Caco-2 (cell line): Measurements from ENCODE around the gene IGFBP3. TPM values are rescaled to one million over a fixed set of nuclear protein-coding genes. Genes with fewer than 3 reads are reported as not detected.

Source experiments
- BruUV-seq: library from RNA; stranded (reverse); fragments of 400-500 nt; replicated peaks from 2 replicates; lab custom pipeline; 2021; lab: Mats Ljungman, UMichigan
- CTCF ChIA-PET: fragments of 300-600 bp; sonication (Branson Sonifier 250); formaldehyde crosslinking; loops from one replicate; lab custom pipeline; 2022; ENCODE audit warnings: antibody characterized with exemption; lab: Charles Lee
- POLR2A ChIA-PET: fragments of 300-600 bp; sonication (Branson Sonifier 250); formaldehyde crosslinking; loops from one replicate; lab custom pipeline; 2022; ENCODE audit warnings: antibody characterized with exemption; lab: Charles Lee
- DNase-seq, 2 experiments: peaks; one replicate each; pipeline versions ENCODE4 v3.0.0 to v3.0.0-alpha.2; 2020 to 2022
- H3K27me3 ChIP-seq: replicated peaks from 2 replicates; pipeline ENCODE4 v1.6.0; 2011; ENCODE audit warnings: low read length; ENCODE audit not compliant: control insufficient read depth, insufficient read depth
- H3K36me3 ChIP-seq: 2 replicates; pipeline ENCODE4 v1.5.1; 2011; ENCODE audit warnings: low read length; ENCODE audit not compliant: control insufficient read depth, insufficient read depth
- H3K4me1 ChIP-seq: fragments of 250-450 bp; sonication (Bioruptor Pico); 2 replicates; pipeline ENCODE4 v1.5.1; 2020; ENCODE audit warnings: mild to moderate bottlenecking
- H3K4me3 ChIP-seq: 2 replicates; pipeline ENCODE4 v1.5.1; 2011; ENCODE audit warnings: low read depth, mild to moderate bottlenecking, control low read depth, low read length
- H3K9me3 ChIP-seq: fragments of 250-450 bp; sonication (Bioruptor Pico); 2 replicates; pipeline ENCODE4 v1.5.1; 2020; ENCODE audit warnings: mild to moderate bottlenecking, moderate library complexity
- H3K27ac Mint-ChIP-seq: one replicate; pipeline ENCODE4 v1.8.0; 2022; ENCODE audit warnings: mixed read lengths; ENCODE audit not compliant: unreplicated experiment
- H3K27me3 Mint-ChIP-seq: one replicate; pipeline ENCODE4 v1.8.0; 2022; ENCODE audit warnings: mixed read lengths; ENCODE audit not compliant: insufficient read depth, unreplicated experiment
- H3K36me3 Mint-ChIP-seq: one replicate; pipeline ENCODE4 v1.8.0; 2022; ENCODE audit warnings: mild to moderate bottlenecking, mixed read lengths; ENCODE audit not compliant: insufficient read depth, unreplicated experiment
- H3K4me1 Mint-ChIP-seq: one replicate; pipeline ENCODE4 v1.8.0; 2022; ENCODE audit warnings: low read depth, mixed read lengths; ENCODE audit not compliant: unreplicated experiment
- H3K4me3 Mint-ChIP-seq: one replicate; pipeline ENCODE4 v1.8.0; 2022; ENCODE audit warnings: mild to moderate bottlenecking, moderate library complexity, mixed read lengths; ENCODE audit not compliant: unreplicated experiment
- H3K9me3 Mint-ChIP-seq: one replicate; pipeline ENCODE4 v1.8.0; 2022; ENCODE audit warnings: mixed read lengths; ENCODE audit not compliant: unreplicated experiment
- CTCF ChIP-seq, 2 experiments: fragments of 200-600 bp in 1 of 2; IDR thresholded peaks; 1 replicate in 1 of 2; 2 replicates in 1 of 2; pipeline versions ENCODE4 v1.5.1 to v1.8.0; 2011 to 2022; ENCODE audit warnings: antibody characterized with exemption in 1 of 2, control low read depth in 1 of 2, inconsistent platforms in 1 of 2, low read depth in 1 of 2, low read length in 1 of 2, mild to moderate bottlenecking in 1 of 2, moderate library complexity in 1 of 2; ENCODE audit not compliant: insufficient read depth in 1 of 2, severe bottlenecking in 1 of 2, unreplicated experiment in 1 of 2
- intact Hi-C: fragments of 100-400 bp; cut with micrococcal nuclease; formaldehyde crosslinking; loops from one replicate; pipeline ENCODE4 v1.10.0; 2022; ENCODE audit not compliant: unreplicated experiment
- total RNA-seq: library from RNA; stranded (reverse); gene quantifications from 2 replicates; pipeline ENCODE4 v1.2.3, GENCODE V29; 2022

Gene IGFBP3
- total RNA-seq, 1 experiment from 2014 or later, result 0.79 TPM

- H3K4me1 Mint-ChIP-seq, result no peaks in the 10 kb centered on the region
- no peaks in the 10 kb centered on the region for H3K9me3 Mint-ChIP-seq
- H3K27me3 Mint-ChIP-seq, result peaks cover 11% of the 10 kb centered on the region
- DNase-seq, result no peak
- no peak for TF ChIP-seq CTCF (IDR thresholded peaks at IDR 0.05; ENCODE audit: insufficient read depth in 1 of 2, low read depth in 1 of 2, low read length in 1 of 2, severe bottlenecking in 1 of 2, unreplicated experiment in 1 of 2)
- ChIA-PET POLR2A (no interaction called here), CTCF (interaction anchor here (0.9 kb wide), 1 partner anchor 437 kb away, joined by 3 read pairs; no protein-coding TSS in a partner anchor)
- H3K4me3 ChIP-seq, result no peak overlapping the region
- H3K4me3 Mint-ChIP-seq, result no peak overlapping the region
- no peaks in the 10 kb centered on the region; the same call in none of the 2 replicates for H3K27me3 ChIP-seq
- intact Hi-C loops, result loop anchor here (5.0 kb wide), 1 partner anchor 192 kb away; no protein-coding TSS in a partner anchor
- H3K4me1 ChIP-seq, result peaks cover 5% of the 10 kb centered on the region; the same call in 1 of the 2 replicates
- H3K27ac Mint-ChIP-seq, result no peak overlapping the region
- BruUV-seq, result no TSS peak
- H3K9me3 ChIP-seq, result no peaks in the 10 kb centered on the region
- no peaks in the 10 kb centered on the region for H3K36me3 ChIP-seq
- no peaks in the 10 kb centered on the region for H3K36me3 Mint-ChIP-seq
Measured at GRCh38 chr7:45914911-45915310, 6.2 kb downstream of the IGFBP3 start.

GRCh38 chr7:45912972-45913371 is 8.1 kb downstream of the IGFBP3 start:
- no peaks in the 10 kb centered on the region for H3K4me1 Mint-ChIP-seq
- no peaks in the 10 kb centered on the region for H3K9me3 Mint-ChIP-seq
- DNase-seq, result no peak
- Histone ChIP-seq H3K27me3 (no peaks in the 10 kb centered on the region; the same call in none of the 2 replicates), H3K9me3 (no peaks in the 10 kb centered on the region), H3K4me1 (peaks cover 5% of the 10 kb centered on the region; the same call in 1 of the 2 replicates), H3K36me3 (no peaks in the 10 kb centered on the region), H3K4me3 (no peak overlapping the region)
- intact Hi-C loops, result no loop called here
- H3K27ac Mint-ChIP-seq, result no peak overlapping the region
- no TSS peak for BruUV-seq
- CTCF ChIA-PET, result no interaction called here
- H3K4me3 Mint-ChIP-seq, result no peak overlapping the region
- POLR2A ChIA-PET, result no interaction called here
- H3K36me3 Mint-ChIP-seq, result no peaks in the 10 kb centered on the region
- no peak for TF ChIP-seq CTCF (IDR thresholded peaks at IDR 0.05; ENCODE audit: insufficient read depth in 1 of 2, low read depth in 1 of 2, low read length in 1 of 2, severe bottlenecking in 1 of 2, unreplicated experiment in 1 of 2)
- H3K27me3 Mint-ChIP-seq, result peaks cover 11% of the 10 kb centered on the region

GRCh38 chr7:45911311-45911710 is 9.8 kb downstream of the IGFBP3 start:
- H3K4me3 ChIP-seq, result no peak overlapping the region
- CTCF ChIA-PET, result no interaction called here
- H3K4me1 ChIP-seq, result no peaks in the 10 kb centered on the region
- Mint-ChIP-seq H3K27me3 (peaks cover 11% of the 10 kb centered on the region), H3K9me3 (no peaks in the 10 kb centered on the region), H3K27ac (no peak overlapping the region), H3K4me3 (no peak overlapping the region), H3K4me1 (no peaks in the 10 kb centered on the region), H3K36me3 (no peaks in the 10 kb centered on the region)
- no TSS peak for BruUV-seq
- no peak for TF ChIP-seq CTCF (IDR thresholded peaks at IDR 0.05; ENCODE audit: insufficient read depth in 1 of 2, low read depth in 1 of 2, low read length in 1 of 2, severe bottlenecking in 1 of 2, unreplicated experiment in 1 of 2)
- intact Hi-C loops, result no loop called here
- H3K9me3 ChIP-seq, result no peaks in the 10 kb centered on the region
- POLR2A ChIA-PET, result no interaction called here
- DNase-seq, result no peak
- H3K36me3 ChIP-seq, result no peaks in the 10 kb centered on the region
- no peaks in the 10 kb centered on the region; the same call in none of the 2 replicates for H3K27me3 ChIP-seq
